A549 (cell line): ENCODE measurements around the gene FAM162A. TPM values are rescaled to one million over a fixed set of nuclear protein-coding genes. Genes with fewer than 3 reads are reported as not detected.
A peak's percentile ranks its signal among the peaks of the same experiment; 100 is the strongest.

ENCODE experiments used
- ATAC-seq, 2 experiments: fragments of 200-7000 bp in 1 of 2; fragments of >200 bp in 1 of 2; cut with Nextera tagmentation in 1 of 2; cut with Tn5 transposase in 1 of 2; 3 replicates each; pipeline versions ENCODE4 v1.8.0 to v1.9.1; 2018 to 2020; ENCODE audit warnings: mild to moderate bottlenecking in 1 of 2, moderate library complexity in 1 of 2
- CTCF ChIA-PET: fragments of 300-600 bp; sonication (Branson Sonifier 250); formaldehyde crosslinking; extraction: SDS; loops from one replicate; lab custom pipeline; 2021; ENCODE audit warnings: antibody characterized with exemption, inconsistent platforms; lab: Yijun Ruan, JAX
- POLR2A ChIA-PET: fragments of 350-600 bp; formaldehyde crosslinking; extraction: SDS; loops from one replicate; lab custom pipeline; 2021; ENCODE audit warnings: antibody characterized with exemption, inconsistent platforms; lab: Yijun Ruan, JAX
- DNase-seq, 2 experiments: peaks; one replicate each; pipeline versions ENCODE4 v3.0.0 to v3.0.0-alpha.2; 2011 to 2016; ENCODE audit warnings: low read depth in 1 of 2, low spot score in 1 of 2
- FAIRE-seq: peaks from 2 replicates; lab custom pipeline; 2011; peaks lifted over from hg19 to GRCh38; lab: Jason Lieb, UNC
- H3K27ac ChIP-seq, 2 experiments: fragments of >200 bp; sonication (Bioruptor Twin); formaldehyde crosslinking; 3 replicates each; pipeline ENCODE4 v1.5.1; 2016 to 2017
- H3K4me1 ChIP-seq: fragments of >200 bp; sonication (Bioruptor Twin); formaldehyde crosslinking; 3 replicates; pipeline ENCODE4 v1.6.1; 2016
- H3K4me2 ChIP-seq: fragments of >200 bp; sonication (Bioruptor Twin); formaldehyde crosslinking; 3 replicates; pipeline ENCODE4 v1.6.1; 2016
- H3K4me3 ChIP-seq: fragments of >200 bp; sonication (Bioruptor Twin); formaldehyde crosslinking; 3 replicates; pipeline ENCODE4 v1.5.1; 2016
- H3K9me3 ChIP-seq: fragments of >200 bp; sonication (Bioruptor Twin); formaldehyde crosslinking; 3 replicates; pipeline ENCODE4 v1.6.1; 2016
- CHD2 ChIP-seq: fragments of 150-350 bp; IDR thresholded peaks from 2 replicates; pipeline ENCODE4 v1.6.1; 2014; ENCODE audit warnings: low read length; ENCODE audit not compliant: partially characterized antibody
- E2F6 ChIP-seq: IDR thresholded peaks from 2 replicates; pipeline ENCODE4 v1.6.1; 2012; ENCODE audit warnings: low read depth, borderline replicate concordance
- EHF ChIP-seq: fragments of 250-450 bp; sonication (Bioruptor Pico); IDR thresholded peaks from 2 replicates; pipeline ENCODE4 v1.5.0; 2020; ENCODE audit warnings: mild to moderate bottlenecking
- FOSL2 ChIP-seq, 2 experiments: fragments of 450-650 bp in 1 of 2; fragments of >200 bp in 1 of 2; sonication (Bioruptor Twin) in 1 of 2; formaldehyde crosslinking; IDR thresholded peaks; 2 replicates each; pipeline versions ENCODE4 v1.5.0 to v1.6.1; 2016 to 2020; ENCODE audit warnings: mild to moderate bottlenecking in 1 of 2, moderate library complexity in 1 of 2
- FOXS1 ChIP-seq: fragments of 250-450 bp; sonication (Bioruptor Pico); IDR thresholded peaks from 2 replicates; pipeline ENCODE4 v1.5.0; 2020; ENCODE audit warnings: mild to moderate bottlenecking, moderate library complexity
- HDAC2 ChIP-seq: fragments of 200-600 bp; sonication (generic); IDR thresholded peaks from 2 replicates; pipeline ENCODE4 v1.6.1; 2016
- HEYL ChIP-seq: fragments of 250-450 bp; sonication (Bioruptor Pico); IDR thresholded peaks from 2 replicates; pipeline ENCODE4 v1.8.0; 2021; ENCODE audit warnings: mild to moderate bottlenecking, moderate library complexity
- JUN ChIP-seq, 2 experiments: fragments of >200 bp; sonication (Bioruptor Twin); formaldehyde crosslinking; IDR thresholded peaks; 2 replicates in 1 of 2; 3 replicates in 1 of 2; pipeline ENCODE4 v1.6.1; 2016 to 2017
- JUNB ChIP-seq: fragments of >200 bp; sonication (Bioruptor Twin); formaldehyde crosslinking; IDR thresholded peaks from 2 replicates; pipeline ENCODE4 v1.6.1; 2016
- MAFK ChIP-seq: fragments of 450-650 bp; IDR thresholded peaks from 2 replicates; pipeline ENCODE4 v1.6.1; 2014; ENCODE audit not compliant: partially characterized antibody
- PBX3 ChIP-seq: IDR thresholded peaks from 2 replicates; pipeline ENCODE4 v1.6.1; 2012
- RAD21 ChIP-seq, 2 experiments: fragments of >200 bp in 1 of 2; sonication (Bioruptor Twin) in 1 of 2; formaldehyde crosslinking in 1 of 2; IDR thresholded peaks in 1 of 2; conservative IDR thresholded peaks in 1 of 2; 2 replicates in 1 of 2; 3 replicates in 1 of 2; pipeline ENCODE4 v1.6.1; 2012 to 2018; ENCODE audit warnings: inconsistent platforms in 1 of 2
- RNF2 ChIP-seq: fragments of 200-600 bp; sonication (generic); IDR thresholded peaks from 2 replicates; pipeline ENCODE4 v1.6.1; 2016; ENCODE audit warnings: low read depth, mild to moderate bottlenecking, antibody characterized with exemption, moderate library complexity, borderline replicate concordance
- SMC3 ChIP-seq: fragments of >200 bp; sonication (Bioruptor Twin); formaldehyde crosslinking; IDR thresholded peaks from 3 replicates; pipeline ENCODE4 v1.6.1; 2018; ENCODE audit warnings: inconsistent platforms
- TP53 ChIP-seq: fragments of 250-450 bp; sonication (Bioruptor Pico); IDR thresholded peaks from 2 replicates; pipeline ENCODE4 v1.5.0; 2021; ENCODE audit warnings: mild to moderate bottlenecking, moderate library complexity
- USF2 ChIP-seq: fragments of 450-650 bp; IDR thresholded peaks from 2 replicates; pipeline ENCODE4 v1.6.1; 2014; ENCODE audit warnings: antibody characterized with exemption
- ZFP36 ChIP-seq: fragments of 450-650 bp; IDR thresholded peaks from 2 replicates; pipeline ENCODE4 v1.6.1; 2014; ENCODE audit warnings: borderline replicate concordance; ENCODE audit not compliant: partially characterized antibody
- ZSCAN20 ChIP-seq: fragments of 250-450 bp; sonication (Bioruptor Pico); IDR thresholded peaks from 2 replicates; pipeline ENCODE4 v1.8.0; 2022; ENCODE audit warnings: mild to moderate bottlenecking, moderate library complexity
- WGBS: methylation state at CpG from one replicate; pipeline ENCODE4 v1.1.6; 2017; ENCODE audit errors: missing lambda C conversion rate; 5-methylcytosine and 5-hydroxymethylcytosine counted together
- polyA plus RNA-seq, 4 experiments: library from polyadenylated mRNA; depleted of rRNA in 3 of 4; stranded (reverse); fragments of >200 nt; fragmentation: RNase III in 1 of 4; extraction: RNeasy Plus Mini Kit Qiagen cat#74134 plus additional on column Dnase treatment in 1 of 4; gene quantifications; 2 replicates in 3 of 4; 3 replicates in 1 of 4; pipeline ENCODE4 v1.2.3, GENCODE V29; 2011 to 2017

The FAM162A gene
- polyA plus RNA-seq, 2 of the 4 experiments (the other 2 are of a cell fraction) = 41.8 to 61.1 TPM

- TF ChIP-seq FOXS1 (CRISPR knock-in tag) (no peak), PBX3 (no peak), FOSL2 (IDR thresholded peaks at IDR 0.05) (no peak), FOSL2 (CRISPR knock-in tag; IDR thresholded peaks at IDR 0.05) (no peak), HDAC2 (no peak), E2F6 (no peak), USF2 (no peak), RAD21 (conservative IDR thresholded peaks at IDR 0.05 in 1 of 2, IDR thresholded peaks at IDR 0.05 in 1 of 2) (no peak), CHD2 (no peak), TP53 (CRISPR knock-in tag) (no peak), JUNB (no peak), ZSCAN20 (CRISPR knock-in tag) (no peak), HEYL (CRISPR knock-in tag) (no peak), ZFP36 (no peak), EHF (CRISPR knock-in tag) (no peak)
- WGBS = 93% methylated on average over 3 of the region's 3 CpGs
- Histone ChIP-seq H3K27ac (no peak overlapping the region), H3K4me1 (peaks cover 10% of the 10 kb centered on the region; the same call in 2 of the 3 replicates), H3K4me3 (no peak overlapping the region), H3K9me3 (no peaks in the 10 kb centered on the region), H3K4me2 (no peak overlapping the region)
- FAIRE-seq = no peak
- ChIA-PET CTCF (interaction anchor here (0.7 kb wide), 3 partner anchors 9 to 344 kb away, joined by 3 to 4 read pairs (median 3); partner anchors contain the start of gene HSPBAP1), POLR2A (no interaction called here)
- DNase-seq = no peak
- no peak for ATAC-seq
Measured at GRCh38 chr3:122451371-122451770, 67.4 kb downstream of the FAM162A start.

GRCh38 chr3:122456074-122456473, 72.1 kb downstream of the FAM162A start:
- POLR2A ChIA-PET = no interaction called here
- no peak overlapping the region for H3K27ac ChIP-seq
- FAIRE-seq (no peak), ATAC-seq (no peak), DNase-seq (no peak)
- no peak overlapping the region for H3K4me3 ChIP-seq
- no peaks in the 10 kb centered on the region for H3K9me3 ChIP-seq
- peak overlapping the region; percentile 43 for H3K4me2 ChIP-seq
- CTCF ChIA-PET = interaction anchor here (6.4 kb wide), 1 partner anchor 224 kb away, joined by 52 read pairs; the partner anchor contains the start of gene PARP14
- peaks cover 13% of the 10 kb centered on the region; the same call in 2 of the 3 replicates for H3K4me1 ChIP-seq
- TF ChIP-seq E2F6 (no peak), FOSL2 (IDR thresholded peaks at IDR 0.05) (no peak), FOSL2 (CRISPR knock-in tag; IDR thresholded peaks at IDR 0.05) (no peak), SMC3 (no peak), JUN (IDR thresholded peaks at IDR 0.05) (no peak), PBX3 (no peak), MAFK (no peak), RNF2 (no peak)
